ENCODE measurements around the gene FANCC.
"Not testable (repeated sequence)": the region's sequence is repeated elsewhere in the genome, so short reads cannot be mapped to it uniquely, and the experiment has no call there.

The FANCC gene

GRCh38 chr9:95229230-95229915, 88.1 kb downstream of the FANCC start:
- no peak for DNase-seq (ENCODE audit: low spot score)

- DNase-seq (ENCODE audit: low spot score), result no peak
Observed at GRCh38 chr9:95226921-95227320, 90.6 kb downstream of the FANCC start.

- no peak for DNase-seq (ENCODE audit: low spot score)
Observed at GRCh38 chr9:95225726-95226106, 91.8 kb downstream of the FANCC start.

- no peak for DNase-seq (ENCODE audit: low spot score)
Observed at GRCh38 chr9:95225076-95225725, 92.3 kb downstream of the FANCC start.

GRCh38 chr9:95224376-95225019, 93.0 kb downstream of the FANCC start:
- no peak for DNase-seq (ENCODE audit: low spot score)

- not testable (repeated sequence) for DNase-seq (ENCODE audit: low spot score)
Observed at GRCh38 chr9:95220352-95220751, 97.2 kb downstream of the FANCC start.

- DNase-seq (ENCODE audit: low spot score), result no peak
Observed at GRCh38 chr9:95218773-95219172, 98.7 kb downstream of the FANCC start.

- DNase-seq (ENCODE audit: low spot score), result no peak
Observed at GRCh38 chr9:95217936-95218335, 99.6 kb downstream of the FANCC start.

- no peak for DNase-seq (ENCODE audit: low spot score)
Observed at GRCh38 chr9:95215336-95215898, 102.1 kb downstream of the FANCC start.

- DNase-seq (ENCODE audit: low spot score), result no peak
Observed at GRCh38 chr9:95213117-95213516, 104.4 kb downstream of the FANCC start.

- no peak for DNase-seq (ENCODE audit: low spot score)
Observed at GRCh38 chr9:95211028-95211427, 106.5 kb downstream of the FANCC start.

- no peak for DNase-seq (ENCODE audit: low spot score)
Observed at GRCh38 chr9:95207403-95207802, 110.1 kb downstream of the FANCC start.

- no peak for DNase-seq (ENCODE audit: low spot score)
Observed at GRCh38 chr9:95206143-95206542, 111.4 kb downstream of the FANCC start.

- DNase-seq (ENCODE audit: low spot score), result no peak
Observed at GRCh38 chr9:95204710-95205109, 112.8 kb downstream of the FANCC start.

- DNase-seq (ENCODE audit: low spot score), result no peak
Observed at GRCh38 chr9:95204310-95204709, 113.2 kb downstream of the FANCC start.

- not testable (repeated sequence) for DNase-seq (ENCODE audit: low spot score)
Observed at GRCh38 chr9:95203019-95203418, 114.5 kb downstream of the FANCC start.

GRCh38 chr9:95202076-95202681, 115.3 kb downstream of the FANCC start:
- DNase-seq (ENCODE audit: low spot score), result no peak

- DNase-seq (ENCODE audit: low spot score), result no peak
Observed at GRCh38 chr9:95201206-95201605, 116.3 kb downstream of the FANCC start.

- DNase-seq (ENCODE audit: low spot score), result no peak
Observed at GRCh38 chr9:95197692-95198271, 119.7 kb downstream of the FANCC start.

GRCh38 chr9:95193480-95193879, 124.0 kb downstream of the FANCC start:
- no peak for DNase-seq (ENCODE audit: low spot score)

GRCh38 chr9:95193067-95193466, 124.4 kb downstream of the FANCC start:
- no peak for DNase-seq (ENCODE audit: low spot score)

- no peak for DNase-seq (ENCODE audit: low spot score)
Observed at GRCh38 chr9:95192631-95193030, 124.9 kb downstream of the FANCC start.

Measured in pons (tissue), 1 donor.